DOHH2 (cell line): Measurements from ENCODE around the gene HK1.

Experiments used
- EZH2phosphoT487 ChIP-seq: fragments of 200-600 bp; sonication (generic); IDR thresholded peaks from 2 replicates; pipeline ENCODE4 v1.6.1; 2017; ENCODE audit warnings: borderline replicate concordance, mild to moderate bottlenecking, antibody characterized with exemption, low read length, moderate library complexity, mixed read lengths
- TF ChIP-seq, protein P1 (sequence below): fragments of 200-600 bp; sonication (generic); IDR thresholded peaks from one replicate; pipeline ENCODE4 v1.5.1; 2014; ENCODE audit warnings: antibody characterized with exemption, mild to moderate bottlenecking, low read depth, low read length; ENCODE audit not compliant: poor library complexity, severe bottlenecking

GRCh38 chr10:69343905-69344304 lies 65.6 kb downstream of the HK1 start:
- TF ChIP-seq, protein P1, sequence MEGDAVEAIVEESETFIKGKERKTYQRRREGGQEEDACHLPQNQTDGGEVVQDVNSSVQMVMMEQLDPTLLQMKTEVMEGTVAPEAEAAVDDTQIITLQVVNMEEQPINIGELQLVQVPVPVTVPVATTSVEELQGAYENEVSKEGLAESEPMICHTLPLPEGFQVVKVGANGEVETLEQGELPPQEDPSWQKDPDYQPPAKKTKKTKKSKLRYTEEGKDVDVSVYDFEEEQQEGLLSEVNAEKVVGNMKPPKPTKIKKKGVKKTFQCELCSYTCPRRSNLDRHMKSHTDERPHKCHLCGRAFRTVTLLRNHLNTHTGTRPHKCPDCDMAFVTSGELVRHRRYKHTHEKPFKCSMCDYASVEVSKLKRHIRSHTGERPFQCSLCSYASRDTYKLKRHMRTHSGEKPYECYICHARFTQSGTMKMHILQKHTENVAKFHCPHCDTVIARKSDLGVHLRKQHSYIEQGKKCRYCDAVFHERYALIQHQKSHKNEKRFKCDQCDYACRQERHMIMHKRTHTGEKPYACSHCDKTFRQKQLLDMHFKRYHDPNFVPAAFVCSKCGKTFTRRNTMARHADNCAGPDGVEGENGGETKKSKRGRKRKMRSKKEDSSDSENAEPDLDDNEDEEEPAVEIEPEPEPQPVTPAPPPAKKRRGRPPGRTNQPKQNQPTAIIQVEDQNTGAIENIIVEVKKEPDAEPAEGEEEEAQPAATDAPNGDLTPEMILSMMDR, result no peak
- no peak for TF ChIP-seq EZH2phosphoT487
